ENCODE results near the gene SEZ6L2.
A peak's percentile ranks its signal among the peaks of the same experiment; 100 is the strongest.

SEZ6L2 gene

GRCh38 chr16:29908719-29909220, 9.4 kb upstream of the SEZ6L2 start:
- Histone ChIP-seq H3K36me3 (peaks cover 12% of the 10 kb centered on the region), H3K27ac (no peak overlapping the region), H3K4me3 (ENCODE audit: low read depth, low read length) (no peak overlapping the region), H3K27me3 (ENCODE audit: insufficient read depth, low read depth, severe bottlenecking) (no peaks in the 10 kb centered on the region), H3K9me3 (ENCODE audit: severe bottlenecking) (no peaks in the 10 kb centered on the region)
- TF ChIP-seq CTCF (IDR thresholded peaks at IDR 0.05; ENCODE audit: low read depth, low read length) = no peak
- no peak for DNase-seq

GRCh38 chr16:29907973-29908372, 8.6 kb upstream of the SEZ6L2 start:
- no peak for TF ChIP-seq CTCF (IDR thresholded peaks at IDR 0.05; ENCODE audit: low read depth, low read length)
- DNase-seq = no peak
- peaks cover 18% of the 10 kb centered on the region for H3K36me3 ChIP-seq
- H3K4me3 ChIP-seq (ENCODE audit: low read depth, low read length) = no peak overlapping the region
- H3K27me3 ChIP-seq (ENCODE audit: insufficient read depth, low read depth, severe bottlenecking) = no peaks in the 10 kb centered on the region
- H3K27ac ChIP-seq = no peak overlapping the region
- no peaks in the 10 kb centered on the region for H3K9me3 ChIP-seq (ENCODE audit: severe bottlenecking)

DNA sequence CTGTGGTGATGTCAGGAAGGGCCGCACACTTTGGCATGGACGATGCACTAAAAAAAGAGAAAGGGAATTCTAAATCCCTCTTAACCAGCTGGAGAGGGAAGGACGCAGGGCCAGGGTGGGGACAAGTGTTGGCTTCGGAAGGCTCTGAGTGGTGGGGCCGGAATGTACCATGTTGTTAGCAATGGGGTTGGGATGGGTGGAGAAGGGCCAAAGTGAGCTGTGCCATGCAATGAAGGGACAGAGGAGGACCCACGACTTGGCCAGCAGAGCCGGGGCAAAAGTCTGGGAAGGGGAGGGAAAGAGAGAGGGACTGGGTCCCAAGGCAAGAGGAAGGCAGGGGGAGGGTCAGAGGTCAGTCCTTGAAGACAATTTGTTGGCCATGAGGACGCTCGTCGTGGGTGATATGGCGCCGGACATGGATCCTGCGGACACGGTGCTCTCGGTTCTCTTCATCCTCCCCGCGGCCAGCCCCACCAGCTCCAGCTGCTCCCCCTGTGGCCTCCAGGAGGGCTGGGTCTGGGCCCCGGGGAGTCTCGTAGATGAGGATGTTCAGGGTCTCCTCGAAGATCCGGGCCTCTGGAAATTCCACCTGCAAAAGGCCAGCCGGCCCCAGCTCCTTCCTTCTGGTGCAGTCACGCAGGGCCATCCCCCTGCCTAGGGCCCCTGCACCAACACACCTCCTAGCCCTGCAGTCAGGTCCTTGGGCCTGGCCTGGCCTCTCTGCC, 7.3 kb upstream of the SEZ6L2 start:
- no peak for TF ChIP-seq CTCF (IDR thresholded peaks at IDR 0.05; ENCODE audit: low read depth, low read length)
- Histone ChIP-seq H3K27ac (no peak overlapping the region), H3K27me3 (ENCODE audit: insufficient read depth, low read depth, severe bottlenecking) (no peaks in the 10 kb centered on the region), H3K4me3 (ENCODE audit: low read depth, low read length) (no peak overlapping the region), H3K9me3 (ENCODE audit: severe bottlenecking) (no peaks in the 10 kb centered on the region), H3K36me3 (peaks cover 18% of the 10 kb centered on the region)
- DNase-seq = no peak

DNA sequence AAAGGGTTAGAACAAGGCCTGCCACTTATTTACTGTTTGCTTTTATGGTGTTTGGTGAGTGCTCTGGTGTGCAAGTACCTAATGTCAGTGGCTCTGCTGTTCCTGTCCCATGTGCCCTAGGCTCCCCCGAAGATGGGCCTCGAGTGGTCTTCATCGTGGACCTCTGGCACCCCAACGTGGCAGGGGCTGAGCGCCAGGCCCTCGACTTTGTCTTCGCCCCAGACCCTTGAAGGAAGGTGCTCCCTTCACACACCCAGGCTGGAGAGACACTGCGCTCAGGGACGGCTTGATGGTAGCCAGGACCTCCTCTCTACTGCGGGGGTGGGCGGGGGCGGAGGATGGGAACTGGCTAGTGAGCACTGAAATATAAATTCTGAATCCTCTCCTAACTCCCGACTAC, 6.3 kb upstream of the SEZ6L2 start:
- no peak for TF ChIP-seq CTCF (IDR thresholded peaks at IDR 0.05; ENCODE audit: low read depth, low read length)
- no peak overlapping the region for H3K4me3 ChIP-seq (ENCODE audit: low read depth, low read length)
- no peak overlapping the region for H3K27ac ChIP-seq
- no peaks in the 10 kb centered on the region for H3K9me3 ChIP-seq (ENCODE audit: severe bottlenecking)
- H3K27me3 ChIP-seq (ENCODE audit: insufficient read depth, low read depth, severe bottlenecking) = no peaks in the 10 kb centered on the region
- peaks cover 18% of the 10 kb centered on the region for H3K36me3 ChIP-seq
- DNase-seq = no peak

DNA sequence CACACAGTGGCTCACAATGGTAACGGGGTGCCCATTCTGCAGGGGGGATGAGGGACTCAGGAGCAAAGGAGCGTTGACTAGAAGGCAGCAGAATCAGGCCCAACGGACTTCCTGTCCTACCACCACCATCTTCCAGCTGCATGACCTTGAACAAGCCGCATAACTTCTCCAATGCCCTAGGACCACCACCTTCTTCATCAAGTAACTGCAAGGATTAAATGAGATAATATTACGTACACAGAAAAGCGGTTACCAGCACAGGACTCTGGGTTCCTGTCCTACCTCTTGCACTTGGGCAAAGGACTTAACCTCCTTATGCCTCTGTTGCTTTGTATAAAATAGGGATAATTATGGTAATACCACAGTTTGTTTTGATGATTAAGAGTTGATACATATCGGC, 5.6 kb upstream of the SEZ6L2 start:
- Histone ChIP-seq H3K9me3 (ENCODE audit: severe bottlenecking) (no peaks in the 10 kb centered on the region), H3K36me3 (peaks cover 18% of the 10 kb centered on the region), H3K27me3 (ENCODE audit: insufficient read depth, low read depth, severe bottlenecking) (no peaks in the 10 kb centered on the region), H3K4me3 (ENCODE audit: low read depth, low read length) (no peak overlapping the region), H3K27ac (no peak overlapping the region)
- no peak for DNase-seq
- TF ChIP-seq CTCF (IDR thresholded peaks at IDR 0.05; ENCODE audit: low read depth, low read length) = no peak

DNA sequence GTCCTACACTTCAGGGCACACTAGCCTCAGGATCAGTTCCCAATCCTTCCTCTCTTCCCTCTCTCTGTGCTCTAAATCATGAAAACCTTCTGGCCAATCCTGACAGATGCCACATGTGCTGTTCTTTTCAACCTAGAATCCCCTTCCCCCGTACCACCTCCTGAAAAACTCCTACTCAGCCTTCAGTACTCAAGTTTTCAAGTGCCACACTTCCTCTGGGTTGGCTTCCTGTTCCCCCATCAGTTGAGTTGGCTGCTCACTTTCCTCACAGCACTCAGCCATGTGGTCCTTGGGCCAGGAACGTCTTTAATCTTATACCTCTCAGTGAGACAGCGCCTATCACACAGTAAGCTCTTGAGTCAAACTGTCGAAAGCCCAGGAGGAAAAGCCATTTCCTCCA, 4.2 kb upstream of the SEZ6L2 start:
- H3K27me3 ChIP-seq (ENCODE audit: insufficient read depth, low read depth, severe bottlenecking) = no peaks in the 10 kb centered on the region
- peak overlapping the region; percentile 21; the same call in 1 of the 2 replicates for H3K27ac ChIP-seq
- peaks cover 18% of the 10 kb centered on the region for H3K36me3 ChIP-seq
- no peak overlapping the region for H3K4me3 ChIP-seq (ENCODE audit: low read depth, low read length)
- H3K9me3 ChIP-seq (ENCODE audit: severe bottlenecking) = no peaks in the 10 kb centered on the region
- no peak for DNase-seq
- no peak for TF ChIP-seq CTCF (IDR thresholded peaks at IDR 0.05; ENCODE audit: low read depth, low read length)
